Natural killer cell (primary cell): ENCODE data around the gene TFAM. TPM values are rescaled to one million over a fixed set of nuclear protein-coding genes. Genes with fewer than 3 reads are reported as not detected.

ENCODE experiments used
- ATAC-seq, 3 donors: fragments of 150-1000 bp in 2 of 3; fragments of 200-7000 bp in 1 of 3; cut with Tn5 transposase; 1 replicate in 1 of 3; 2 replicates in 2 of 3; pipeline ENCODE4 v1.10.0; 2021; ENCODE audit warnings: mild to moderate bottlenecking in 2 of 3, moderate library complexity in 2 of 3
- DNase-seq, 2 donors: peaks; one replicate each; pipeline versions ENCODE4 v3.0.0 to v3.0.0-alpha.2; 2013 to 2021; ENCODE audit warnings: mixed read lengths in 1 of 2
- H3K27ac ChIP-seq: one replicate; pipeline ENCODE4 v1.5.1; 2013; ENCODE audit warnings: mild to moderate bottlenecking, low read length
- H3K27me3 ChIP-seq: one replicate; pipeline ENCODE4 v1.6.1; 2013; ENCODE audit warnings: low read length; ENCODE audit not compliant: control insufficient read depth, insufficient read depth
- H3K36me3 ChIP-seq: one replicate; pipeline ENCODE4 v1.6.1; 2013; ENCODE audit warnings: low read length; ENCODE audit not compliant: control insufficient read depth, insufficient read depth
- H3K4me1 ChIP-seq: one replicate; pipeline ENCODE4 v1.6.1; 2013; ENCODE audit warnings: low read length; ENCODE audit not compliant: control insufficient read depth, insufficient read depth
- H3K4me3 ChIP-seq: one replicate; pipeline ENCODE4 v1.5.1; 2013; ENCODE audit warnings: low read length
- H3K9me3 ChIP-seq: one replicate; pipeline ENCODE4 v1.6.1; 2013; ENCODE audit warnings: low read length; ENCODE audit not compliant: control insufficient read depth, insufficient read depth
- H3K27ac Mint-ChIP-seq, 2 donors: one replicate each; pipeline ENCODE4 v1.8.0; 2022; ENCODE audit warnings: mild to moderate bottlenecking in 2 of 2, mixed read lengths in 2 of 2, moderate library complexity in 1 of 2
- H3K27me3 Mint-ChIP-seq, 2 donors: one replicate each; pipeline ENCODE4 v1.8.0; 2022; ENCODE audit warnings: low read depth in 2 of 2, mixed read lengths in 2 of 2
- H3K36me3 Mint-ChIP-seq: one replicate; pipeline ENCODE4 v1.8.0; 2022; ENCODE audit warnings: mixed read lengths
- H3K4me1 Mint-ChIP-seq, 2 donors: one replicate each; pipeline ENCODE4 v1.8.0; 2022; ENCODE audit warnings: mixed read lengths in 2 of 2
- H3K4me3 Mint-ChIP-seq: one replicate; pipeline ENCODE4 v1.8.0; 2022; ENCODE audit warnings: mild to moderate bottlenecking, moderate library complexity, mixed read lengths
- H3K9me3 Mint-ChIP-seq, 2 donors: one replicate each; pipeline ENCODE4 v1.8.0; 2022; ENCODE audit warnings: mixed read lengths in 2 of 2
- whole genome bisulfite sequencing: methylation state at CpG from one replicate; pipeline ENCODE4 v1.1.7; 2013; ENCODE audit warnings: missing lambda C conversion rate; ENCODE audit not compliant: insufficient coverage; 5-methylcytosine and 5-hydroxymethylcytosine counted together
- intact Hi-C: fragments of 100-400 bp; cut with micrococcal nuclease; formaldehyde crosslinking; loops from one replicate; pipeline ENCODE4 v1.14.2; 2022
- total RNA-seq, 4 donors: library from RNA; stranded (reverse); fragments of 120-200 nt in 1 of 4; gene quantifications; one replicate each; pipeline versions ENCODE4 v1.2.3 to v1.2.4, GENCODE V29; 2013 to 2022
- TF ChIP-seq, protein P1 (sequence below): fragments of 200-600 bp; IDR thresholded peaks from one replicate; pipeline ENCODE4 v1.8.0; 2022; ENCODE audit warnings: antibody characterized with exemption

Gene TFAM
- total RNA-seq, 3 donors from 2014 or later (not counting 1 experiment from before 2014, with no cell fraction given), result 29.1 to 34.3 (median 33.8) TPM

DNA sequence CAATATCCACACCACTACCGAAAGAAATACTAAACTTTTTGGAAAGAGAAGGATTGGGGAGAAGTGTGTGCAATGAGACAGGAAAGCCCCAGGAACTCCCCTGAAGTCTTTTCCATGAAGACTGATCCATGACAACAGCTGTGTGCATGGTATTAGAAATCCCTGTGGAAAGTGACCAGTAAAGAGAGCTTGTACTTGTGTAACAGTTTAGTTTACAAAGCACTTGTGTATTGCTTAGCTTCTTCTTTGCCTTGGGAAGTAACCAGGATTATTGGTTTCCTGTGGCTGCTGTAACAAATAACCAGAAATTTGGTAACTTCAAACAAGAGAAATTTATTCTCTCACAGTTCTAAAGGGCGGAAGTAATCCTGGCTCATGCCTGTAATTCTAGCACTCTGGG lies 18.8 kb downstream of the TFAM start:
- Mint-ChIP-seq H3K27me3 (no peaks in the 10 kb centered on the region), H3K4me1 (no peaks in the 10 kb centered on the region), H3K36me3 (no peaks in the 10 kb centered on the region), H3K27ac (no peak overlapping the region), H3K4me3 (no peak overlapping the region), H3K9me3 (no peaks in the 10 kb centered on the region)
- no peak overlapping the region for H3K27ac ChIP-seq
- H3K9me3 ChIP-seq, result no peaks in the 10 kb centered on the region
- no peak for DNase-seq
- intact Hi-C loops, result no loop called here
- ATAC-seq, result no peak
- TF ChIP-seq, protein P1, sequence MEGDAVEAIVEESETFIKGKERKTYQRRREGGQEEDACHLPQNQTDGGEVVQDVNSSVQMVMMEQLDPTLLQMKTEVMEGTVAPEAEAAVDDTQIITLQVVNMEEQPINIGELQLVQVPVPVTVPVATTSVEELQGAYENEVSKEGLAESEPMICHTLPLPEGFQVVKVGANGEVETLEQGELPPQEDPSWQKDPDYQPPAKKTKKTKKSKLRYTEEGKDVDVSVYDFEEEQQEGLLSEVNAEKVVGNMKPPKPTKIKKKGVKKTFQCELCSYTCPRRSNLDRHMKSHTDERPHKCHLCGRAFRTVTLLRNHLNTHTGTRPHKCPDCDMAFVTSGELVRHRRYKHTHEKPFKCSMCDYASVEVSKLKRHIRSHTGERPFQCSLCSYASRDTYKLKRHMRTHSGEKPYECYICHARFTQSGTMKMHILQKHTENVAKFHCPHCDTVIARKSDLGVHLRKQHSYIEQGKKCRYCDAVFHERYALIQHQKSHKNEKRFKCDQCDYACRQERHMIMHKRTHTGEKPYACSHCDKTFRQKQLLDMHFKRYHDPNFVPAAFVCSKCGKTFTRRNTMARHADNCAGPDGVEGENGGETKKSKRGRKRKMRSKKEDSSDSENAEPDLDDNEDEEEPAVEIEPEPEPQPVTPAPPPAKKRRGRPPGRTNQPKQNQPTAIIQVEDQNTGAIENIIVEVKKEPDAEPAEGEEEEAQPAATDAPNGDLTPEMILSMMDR, result no peak
- no peaks in the 10 kb centered on the region for H3K36me3 ChIP-seq
- WGBS, result 100% methylated on average over 1 of the region's 2 CpGs
- H3K4me1 ChIP-seq, result no peaks in the 10 kb centered on the region
- no peaks in the 10 kb centered on the region for H3K27me3 ChIP-seq
- H3K4me3 ChIP-seq, result no peak overlapping the region

DNA sequence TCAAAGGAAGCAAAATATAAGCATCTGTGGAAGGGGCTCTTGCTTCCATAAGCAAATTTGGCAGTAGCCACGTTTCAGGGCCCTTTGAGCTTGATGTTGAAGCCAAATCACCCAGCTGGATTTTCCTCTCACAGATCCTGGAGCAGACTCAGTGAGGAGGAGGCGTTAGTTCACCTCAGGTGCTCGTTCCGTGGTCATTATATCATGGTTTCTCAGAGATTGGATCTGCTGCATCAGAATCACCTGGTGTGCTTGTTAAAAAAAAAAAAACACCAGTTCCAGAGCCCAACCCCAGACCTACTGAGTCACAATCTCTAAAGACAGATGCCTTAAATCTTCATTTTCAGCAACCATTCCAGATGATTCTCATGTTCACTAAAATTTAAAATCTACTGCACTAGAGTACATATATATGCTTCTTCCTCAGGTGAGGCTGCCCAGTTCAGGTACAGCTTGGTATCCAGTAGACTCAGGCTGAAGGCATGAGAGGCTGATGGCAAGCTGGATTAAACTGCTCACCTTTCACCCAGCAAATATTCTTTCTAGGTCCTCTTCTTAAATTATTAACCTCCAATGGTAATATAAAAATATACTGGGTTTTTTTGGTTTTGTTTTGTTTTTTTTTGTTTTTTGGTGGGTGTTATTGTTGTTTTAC lies 24.9 kb downstream of the TFAM start:
- Histone ChIP-seq H3K36me3 (no peaks in the 10 kb centered on the region), H3K4me1 (no peaks in the 10 kb centered on the region), H3K27ac (no peak overlapping the region), H3K4me3 (no peak overlapping the region), H3K27me3 (no peaks in the 10 kb centered on the region), H3K9me3 (no peaks in the 10 kb centered on the region)
- 84% methylated on average over 4 of the region's 4 CpGs for WGBS
- Mint-ChIP-seq H3K27me3 (peaks cover 0 to 33% of the 10 kb centered on the region in 2 donors), H3K27ac (no peak overlapping the region), H3K4me3 (no peak overlapping the region), H3K9me3 (no peaks in the 10 kb centered on the region), H3K36me3 (no peaks in the 10 kb centered on the region), H3K4me1 (no peaks in the 10 kb centered on the region)
- ATAC-seq (no peak), DNase-seq (no peak)
- intact Hi-C loops, result no loop called here
- TF ChIP-seq, protein P1, result no peak

DNA sequence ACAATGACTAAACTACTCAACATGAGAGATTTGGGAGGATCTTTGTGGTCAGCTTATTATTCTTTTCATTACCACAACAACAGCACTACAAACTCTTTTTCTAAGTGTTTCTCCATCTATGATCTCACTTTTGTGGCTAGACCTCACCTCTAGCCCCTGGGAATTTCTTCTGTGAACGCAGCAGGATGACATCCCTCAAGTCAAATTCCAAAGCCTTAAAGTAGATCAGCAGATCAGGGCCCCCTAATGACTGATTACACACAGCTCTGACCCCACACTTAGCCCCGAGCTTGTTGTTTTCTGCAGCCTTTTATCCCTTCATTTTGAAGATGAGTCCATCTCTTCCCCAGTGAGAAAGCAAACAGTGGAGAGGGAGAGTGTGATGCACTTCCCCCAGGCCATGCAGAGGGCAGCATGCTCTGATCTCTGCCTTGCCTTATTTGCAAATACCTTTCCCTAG lies 27.3 kb downstream of the TFAM start:
- Mint-ChIP-seq H3K27me3 (peaks cover 0 to 41% of the 10 kb centered on the region in 2 donors), H3K36me3 (no peaks in the 10 kb centered on the region), H3K4me1 (no peaks in the 10 kb centered on the region), H3K9me3 (no peaks in the 10 kb centered on the region), H3K4me3 (no peak overlapping the region), H3K27ac (no peak overlapping the region)
- Histone ChIP-seq H3K36me3 (no peaks in the 10 kb centered on the region), H3K27ac (no peak overlapping the region), H3K4me3 (no peak overlapping the region), H3K4me1 (no peaks in the 10 kb centered on the region), H3K9me3 (no peaks in the 10 kb centered on the region), H3K27me3 (no peaks in the 10 kb centered on the region)
- WGBS, result 75% methylated on average over 2 of the region's 2 CpGs
- DNase-seq, result no peak
- TF ChIP-seq, protein P1, result no peak
- ATAC-seq, result no peak
- intact Hi-C loops, result no loop called here
